Measurements from ENCODE around the gene MLPH. TPM values are rescaled to one million over a fixed set of nuclear protein-coding genes. Genes with fewer than 3 reads are reported as not detected.
A peak's percentile ranks its signal among the peaks of the same experiment; 100 is the strongest.

MLPH gene
- total and polyA plus RNA-seq, 9 of the 15 experiments (the other 6 are each of a cell fraction or from before 2014, with no cell fraction given): 0.22 TPM; not detected in 8

GRCh38 chr2:237530472-237531433 is 43.7 kb downstream of the MLPH start:
- intact Hi-C loops (cut with micrococcal nuclease) (no loop called here), in situ Hi-C loops (cut with MboI) (no loop called here)
- H3K79me2 ChIP-seq (ENCODE audit: control insufficient read depth, insufficient read depth, low read length): no peaks in the 10 kb centered on the region
- no peaks in the 10 kb centered on the region for H4K20me1 ChIP-seq (replicated peaks; ENCODE audit: control insufficient read depth, insufficient read depth, low read length)
- no peaks in the 10 kb centered on the region for H3K9me1 ChIP-seq (ENCODE audit: control insufficient read depth, insufficient read depth, low read length)
- no peak for ATAC-seq
- TF ChIP-seq CEBPG (CRISPR knock-in tag; IDR thresholded peaks at IDR 0.05) (no peak), CEBPG (tag; conservative IDR thresholded peaks at IDR 0.05 in 1 of 2, IDR thresholded peaks at IDR 0.05 in 1 of 2) (no peak), CGGBP1 (CRISPR knock-in tag; IDR thresholded peaks at IDR 0.05) (no peak), THRA (IDR thresholded peaks at IDR 0.05) (no peak), ZBTB49 (CRISPR knock-in tag; IDR thresholded peaks at IDR 0.05; ENCODE audit: borderline replicate concordance) (no peak), STAT5A (IDR thresholded peaks at IDR 0.05; ENCODE audit: borderline replicate concordance, low read length) (no peak), ZBTB17 (CRISPR knock-in tag; IDR thresholded peaks at IDR 0.05) (no peak), ZSCAN32 (CRISPR knock-in tag; IDR thresholded peaks at IDR 0.05) (no peak), SMARCC2 (IDR thresholded peaks at IDR 0.05; ENCODE audit: low read depth) (no peak), SPI1 (IDR thresholded peaks at IDR 0.05; ENCODE audit: borderline replicate concordance, low read depth, low read length) (peak; percentile 23; the same call in 1 of the 2 replicates), RBFOX2 (IDR thresholded peaks at IDR 0.05; ENCODE audit: low read depth, low read length) (no peak), ZNF239 (CRISPR knock-in tag; IDR thresholded peaks at IDR 0.05) (peak; percentile 96)
- BruUV-seq (replicated peaks): no TSS peak
- FAIRE-seq: no peak
- 4% methylated on average over 10 of the region's 12 CpGs for WGBS (ENCODE audit: insufficient coverage, low coverage, missing lambda C conversion rate)
- ChIA-PET CTCF (ENCODE audit: low intra/inter-chr PET ratio) (no interaction called here), POLR2A (no interaction called here)
- H3K9me3 ChIP-seq (replicated peaks; ENCODE audit: control insufficient read depth, insufficient read depth, low read depth, low read length): no peaks in the 10 kb centered on the region
- H3K27me3 ChIP-seq (ENCODE audit: control insufficient read depth in 2 of 2, insufficient read depth in 2 of 2, low read length in 2 of 2): peaks cover 0 to 50% of the 10 kb centered on the region in 2 experiments; a peak in 3 of 5 replicates
- H3K27ac ChIP-seq (ENCODE audit: extremely low read depth, low read depth, low read length): no peak overlapping the region
- no peak overlapping the region for H3K9ac ChIP-seq (ENCODE audit: insufficient read depth in 1 of 2, low read depth in 2 of 2, low read length in 2 of 2)
- H3K4me2 ChIP-seq (ENCODE audit: insufficient read depth, low read length): no peak overlapping the region
- no peaks in the 10 kb centered on the region for H3K36me3 ChIP-seq (ENCODE audit: control insufficient read depth, insufficient read depth, low read length)
- H2AFZ ChIP-seq (ENCODE audit: low read depth, low read length): no peak overlapping the region
- no peak for DNase-seq (ENCODE audit: extremely low read depth in 1 of 4, low spot score in 3 of 4)
- no peak overlapping the region for H3K4me3 ChIP-seq
- no peaks in the 10 kb centered on the region; a peak in 1 of 5 replicates for H3K4me1 ChIP-seq (replicated peaks in 1 of 2; ENCODE audit: control insufficient read depth in 2 of 2, insufficient read depth in 2 of 2, low read length in 2 of 2)

Measured in K562 (cell line).